ENCODE results near the gene PKDREJ. TPM values are rescaled to one million over a fixed set of nuclear protein-coding genes. Genes with fewer than 3 reads are reported as not detected.
"Not testable (repeated sequence)": the region's sequence is repeated elsewhere in the genome, so short reads cannot be mapped to it uniquely, and the experiment has no call there.

PKDREJ gene
- total RNA-seq, 1 experiment from 2014 or later: 0.04 TPM

DNA sequence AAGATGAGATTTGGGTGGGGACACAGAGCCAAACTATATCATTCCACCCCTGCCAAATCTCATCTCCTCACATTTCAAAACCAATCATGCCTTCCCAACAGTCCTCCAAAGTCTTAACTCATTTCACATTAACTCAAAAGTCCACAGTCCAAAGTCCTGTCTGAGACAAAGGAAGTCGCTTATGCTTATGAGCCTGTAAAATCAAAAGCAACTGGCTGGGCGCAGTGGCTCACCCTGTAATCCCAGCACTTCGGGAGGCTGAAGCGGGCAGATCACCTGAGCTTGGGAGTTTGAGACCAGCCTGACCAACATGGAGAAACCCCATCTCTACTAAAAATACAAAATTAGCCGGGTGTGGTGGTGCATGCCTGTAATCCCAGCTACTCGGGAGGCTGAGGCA, 1.4 kb upstream of the PKDREJ start:
- Mint-ChIP-seq H3K9me3 (peaks cover 42 to 63% of the 10 kb centered on the region in 2 experiments), H3K36me3 (ENCODE audit: insufficient read depth in 1 of 3, low read depth in 3 of 3) (peaks cover 14 to 41% (median 19%) of the 10 kb centered on the region in 3 experiments), H3K27me3 (ENCODE audit: low read depth) (peaks cover 74% of the 10 kb centered on the region)
- not testable (repeated sequence) for H2BK20ac ChIP-seq (ENCODE audit: low read depth, low read length, poor library complexity, severe bottlenecking); H3K27ac ChIP-seq (ENCODE audit: insufficient read length, low read depth, low read length); H2AK5ac ChIP-seq (ENCODE audit: insufficient read length, low read length); H2AFZ ChIP-seq (ENCODE audit: low read length); H4K91ac ChIP-seq (ENCODE audit: insufficient read length, low read depth, low read length); H4K5ac ChIP-seq (ENCODE audit: insufficient read length, low read depth, low read length); H3K56ac ChIP-seq (ENCODE audit: insufficient read length, low read depth, low read length); H4K8ac ChIP-seq (replicated peaks; ENCODE audit: insufficient read length, low read depth, low read length); H2BK120ac ChIP-seq (ENCODE audit: low read depth, low read length, poor library complexity, severe bottlenecking); H3K4ac ChIP-seq (ENCODE audit: low read depth, low read length); H3K27ac Mint-ChIP-seq; H3K9ac ChIP-seq (ENCODE audit: extremely low read depth, insufficient read length, low read length); H3K4me3 Mint-ChIP-seq; H3K23me2 ChIP-seq (ENCODE audit: insufficient read length, low read depth, low read length, poor library complexity, severe bottlenecking); H3K18ac ChIP-seq (ENCODE audit: insufficient read length, low read depth, low read length); H3K79me2 ChIP-seq (ENCODE audit: insufficient read depth, low read length); H2BK12ac ChIP-seq (ENCODE audit: insufficient read length, low read depth, low read length); H3K79me1 ChIP-seq (ENCODE audit: insufficient read depth, low read depth, low read length, poor library complexity, severe bottlenecking); H3K4me1 Mint-ChIP-seq; H2BK15ac ChIP-seq (ENCODE audit: low read depth, low read length); H4K20me1 ChIP-seq (ENCODE audit: control insufficient read depth, insufficient read depth, insufficient read length); H3K9me3 ChIP-seq (ENCODE audit: control insufficient read depth, low read depth, low read length); H3K23ac ChIP-seq (ENCODE audit: insufficient read length, low read depth, low read length); H3T11ph ChIP-seq (ENCODE audit: low read length); H3K14ac ChIP-seq (ENCODE audit: insufficient read depth, low read length); H3K4me2 ChIP-seq (ENCODE audit: insufficient read depth, insufficient read length, low read length); DNase-seq; H2BK5ac ChIP-seq (ENCODE audit: insufficient read length, low read length); H3K4me1 ChIP-seq (ENCODE audit: insufficient read depth, low read length)
- WGBS (ENCODE audit: extremely low coverage, insufficient read length, low lambda C conversion rate): no CpG with 5 or more reads among the region's 6 CpGs
- peaks cover 18% of the 10 kb centered on the region; the same call in 1 of the 2 replicates for H3K27me3 ChIP-seq (ENCODE audit: insufficient read depth, low read length)

Data from H9 (cell line).